ENCODE data around the gene AP1M2.

AP1M2 gene

GRCh38 chr19:10587022-10587838, at the start of gene AP1M2:
Gene AP1M2 (minus strand): TSS chr19:10587312. CDS start chr19:10587231, 81 bp downstream.
- DNase-seq: no peak

DNA sequence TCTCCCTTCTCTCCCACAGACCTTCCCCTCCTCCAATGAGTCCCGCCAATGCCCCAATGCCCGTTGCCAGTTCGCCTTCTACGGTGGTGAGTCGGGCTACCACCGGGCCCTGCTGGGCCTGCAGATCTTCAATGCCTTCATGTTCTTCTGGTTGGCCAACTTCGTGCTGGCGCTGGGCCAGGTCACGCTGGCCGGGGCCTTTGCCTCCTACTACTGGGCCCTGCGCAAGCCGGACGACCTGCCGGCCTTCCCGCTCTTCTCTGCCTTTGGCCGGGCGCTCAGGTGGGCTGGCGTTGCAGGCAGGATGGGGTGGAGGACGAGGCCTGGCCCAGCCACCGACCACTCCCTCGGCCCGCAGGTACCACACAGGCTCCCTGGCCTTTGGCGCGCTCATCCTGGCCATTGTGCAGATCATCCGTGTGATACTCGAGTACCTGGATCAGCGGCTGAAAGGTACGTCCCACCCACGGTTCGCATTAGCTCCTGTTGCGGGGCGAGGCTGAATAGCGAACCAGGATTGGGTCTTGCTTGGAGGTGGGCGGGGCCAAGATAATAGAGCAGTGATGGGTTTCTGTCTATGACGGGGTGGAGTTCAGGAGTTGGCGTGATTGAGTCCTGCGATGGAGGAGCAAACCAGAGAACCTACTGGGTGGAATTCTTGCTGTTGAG, 49.3 kb upstream of the AP1M2 start:
- no peak for DNase-seq

- no peak for DNase-seq
Observed at GRCh38 chr19:10634963-10635362, 47.9 kb upstream of the AP1M2 start.

GRCh38 chr19:10634430-10634829, 47.3 kb upstream of the AP1M2 start:
- no peak for DNase-seq

DNA sequence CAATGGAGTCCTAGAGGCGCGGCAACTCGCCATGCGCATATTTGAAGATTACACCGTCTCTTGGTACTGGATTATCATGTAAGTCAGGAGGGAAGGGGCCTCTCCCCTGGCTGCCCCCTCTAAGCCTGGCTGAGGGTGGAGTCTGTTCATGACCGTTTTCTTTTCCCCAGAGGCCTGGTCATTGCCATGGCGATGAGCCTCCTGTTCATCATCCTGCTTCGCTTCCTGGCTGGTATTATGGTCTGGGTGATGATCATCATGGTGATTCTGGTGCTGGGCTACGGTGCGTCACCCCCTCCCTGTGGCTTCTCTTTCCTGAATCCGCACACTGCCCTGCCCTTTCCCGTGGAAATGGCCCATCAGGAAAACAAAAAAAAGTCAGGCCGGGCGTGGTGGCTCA, 44.8 kb upstream of the AP1M2 start:
- no peak for DNase-seq

DNA sequence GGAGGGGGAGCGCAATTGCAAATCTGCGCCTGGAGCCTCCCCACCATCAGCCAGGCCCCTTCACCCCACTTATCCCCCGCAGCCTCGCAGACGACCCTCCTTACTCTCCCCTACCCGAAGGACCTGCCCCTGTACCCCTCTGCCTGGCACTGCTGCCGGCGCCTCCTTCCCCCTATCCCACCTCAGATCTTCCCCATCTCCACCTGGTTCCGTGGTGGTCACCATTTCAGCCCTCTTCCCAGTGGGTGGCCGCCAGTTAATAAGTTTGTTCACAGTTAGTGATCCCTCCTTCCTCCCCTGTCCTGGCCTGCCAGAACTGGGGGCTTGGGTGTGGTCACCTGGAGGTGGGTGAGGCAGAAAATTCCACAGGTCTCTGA, 38.6 kb upstream of the AP1M2 start:
- DNase-seq: no peak

DNA sequence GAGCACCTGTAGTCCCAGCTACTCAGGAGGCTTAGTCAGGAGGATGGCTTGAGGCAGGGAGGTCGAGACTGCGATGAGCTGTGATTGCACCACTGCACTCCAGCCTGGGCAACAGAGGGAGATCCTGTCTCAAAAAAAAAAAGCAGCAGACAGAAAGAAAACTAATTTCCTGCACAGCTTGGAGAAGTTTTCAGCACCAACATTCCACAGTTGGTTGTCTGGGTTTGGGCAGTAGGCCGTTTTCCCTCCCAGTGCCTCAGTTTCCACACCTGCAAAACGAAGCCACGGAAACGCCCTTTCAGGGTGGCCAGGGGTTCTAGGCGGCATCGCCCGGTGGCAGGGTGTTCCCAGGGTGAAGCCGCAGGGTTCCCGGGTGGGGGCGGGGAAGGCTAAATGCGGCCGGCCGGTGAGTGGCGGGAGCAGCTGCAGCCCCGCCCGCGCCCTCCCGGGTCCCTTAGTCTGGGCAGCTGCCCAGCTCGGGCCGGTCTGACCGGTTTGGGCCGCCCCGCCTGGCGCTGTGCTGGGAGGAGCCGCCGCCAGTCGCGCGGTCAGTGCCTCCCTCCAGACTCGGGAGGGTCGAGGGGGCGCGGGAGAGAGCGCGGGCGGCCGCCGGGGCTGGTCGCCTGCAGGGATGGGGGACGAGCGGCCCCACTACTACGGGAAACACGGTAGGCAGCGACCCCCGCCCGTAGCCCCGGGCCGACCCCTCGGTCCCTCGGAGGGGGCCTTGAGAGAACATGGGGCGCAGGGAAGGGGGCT, 38.1 kb upstream of the AP1M2 start, which contains the start of gene SLC44A2:
Gene SLC44A2 (plus strand): TSS at position 551 of the 759 bp plus-strand sequence. CDS start 81 bp downstream, at position 632.
- DNase-seq: peak; percentile 47

GRCh38 chr19:10624585-10624984, 37.5 kb upstream of the AP1M2 start:
- no peak for DNase-seq

GRCh38 chr19:10621966-10622365, 34.9 kb upstream of the AP1M2 start:
- no peak for DNase-seq

DNA sequence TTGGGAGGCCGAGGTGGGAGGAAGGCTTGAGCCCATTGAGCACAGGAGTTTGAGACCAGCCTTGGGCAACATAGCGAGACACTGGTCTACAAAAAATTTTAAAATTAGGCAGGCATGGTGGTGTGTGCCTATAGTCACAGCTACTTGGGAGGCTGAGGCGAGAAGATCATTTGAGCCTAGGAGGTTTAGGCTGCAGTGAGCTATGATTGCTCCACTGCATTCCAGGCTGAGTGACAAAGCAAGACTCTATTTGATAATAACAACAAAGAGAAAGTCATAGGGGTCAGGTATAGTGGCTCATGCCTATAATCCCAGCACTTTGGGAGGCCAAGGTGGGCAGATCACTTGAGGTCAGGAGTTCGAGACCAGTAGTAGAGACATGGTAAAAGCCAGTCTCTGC, 33.7 kb upstream of the AP1M2 start:
- DNase-seq: no peak

- DNase-seq: no peak
Observed at GRCh38 chr19:10618846-10619245, 31.7 kb upstream of the AP1M2 start.

- peak; percentile 86 for DNase-seq
Observed at GRCh38 chr19:10617409-10618121, 30.5 kb upstream of the AP1M2 start.

DNA sequence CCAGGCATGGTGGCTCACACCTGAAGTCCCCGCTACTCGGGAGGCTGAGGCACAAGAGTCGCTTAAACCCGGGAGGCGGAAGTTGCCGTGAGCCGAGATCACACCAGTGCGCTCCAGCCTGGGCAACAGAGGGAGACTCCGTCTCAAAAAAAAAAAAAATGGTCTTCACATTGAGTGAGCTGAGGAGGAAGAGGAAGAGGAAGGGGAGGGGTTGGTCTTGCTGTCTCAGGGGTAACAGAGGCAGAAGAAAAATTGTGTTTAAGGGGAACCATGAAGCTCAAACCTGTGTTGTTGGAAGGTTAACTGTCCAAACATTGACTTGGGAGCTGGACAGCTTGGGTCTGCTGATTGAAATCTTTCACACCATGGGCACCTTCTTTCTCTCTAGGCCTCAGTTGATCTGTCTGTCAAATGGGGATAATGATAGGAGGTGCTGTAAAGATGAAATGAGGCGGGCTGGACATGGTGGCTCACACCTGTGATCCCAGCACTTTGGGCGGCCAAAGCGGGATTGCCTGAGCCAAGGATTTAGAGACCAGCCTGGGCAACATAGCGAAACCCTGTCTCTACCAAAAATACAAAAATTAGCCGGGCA, 28.4 kb upstream of the AP1M2 start:
- DNase-seq: no peak

- no peak for DNase-seq
Observed at GRCh38 chr19:10612499-10613119, 25.5 kb upstream of the AP1M2 start.

DNA sequence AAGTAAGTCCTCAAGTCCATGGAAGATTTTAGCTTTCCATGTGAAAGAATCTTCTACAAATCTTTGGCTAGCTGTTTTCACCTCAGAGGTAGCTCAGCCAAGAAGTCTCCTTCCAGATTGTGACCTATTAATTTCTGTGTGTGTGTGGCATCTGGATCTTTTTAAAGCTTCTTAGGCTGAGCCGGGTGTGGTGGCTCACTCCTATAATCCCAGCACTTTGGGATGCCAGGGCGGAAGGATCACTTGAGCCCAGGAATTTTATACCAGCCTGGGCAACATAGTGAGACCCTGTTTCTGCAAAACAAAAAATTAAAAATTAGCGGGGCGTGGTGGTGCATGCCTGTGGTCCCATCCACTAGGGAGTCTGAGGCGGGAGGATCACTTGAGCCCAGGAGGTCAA, 24.8 kb upstream of the AP1M2 start:
- DNase-seq: no peak

- DNase-seq: no peak
Observed at GRCh38 chr19:10604460-10604980, 17.4 kb upstream of the AP1M2 start.

DNA sequence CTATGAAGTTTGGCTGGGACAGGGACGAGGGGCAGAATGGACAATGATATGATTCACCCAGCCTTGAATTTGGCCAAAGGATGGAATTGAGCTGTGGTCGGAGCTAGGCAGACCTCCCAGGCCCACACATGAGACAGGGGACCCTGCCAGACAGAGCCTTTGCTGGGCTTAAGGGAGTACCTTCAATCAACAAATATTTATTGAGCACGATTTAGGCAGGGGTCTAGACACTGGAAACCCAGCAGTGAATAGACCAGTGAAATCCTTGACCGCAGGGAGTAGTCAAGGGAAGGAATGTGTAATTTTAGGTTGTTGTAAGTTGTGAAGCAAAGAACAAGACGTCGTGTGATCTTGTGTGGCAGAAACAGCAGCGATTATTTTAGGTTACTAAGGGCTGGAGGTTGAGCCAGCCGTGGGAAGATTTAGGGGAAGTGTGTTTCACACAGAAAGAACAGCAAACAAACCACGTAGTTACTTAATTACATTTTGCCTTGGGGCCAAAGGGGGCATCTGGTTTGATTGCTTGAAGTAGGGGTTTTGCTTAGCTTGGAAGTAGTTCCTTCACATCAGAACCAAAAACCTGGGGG, 16.9 kb upstream of the AP1M2 start:
- DNase-seq: no peak

DNA sequence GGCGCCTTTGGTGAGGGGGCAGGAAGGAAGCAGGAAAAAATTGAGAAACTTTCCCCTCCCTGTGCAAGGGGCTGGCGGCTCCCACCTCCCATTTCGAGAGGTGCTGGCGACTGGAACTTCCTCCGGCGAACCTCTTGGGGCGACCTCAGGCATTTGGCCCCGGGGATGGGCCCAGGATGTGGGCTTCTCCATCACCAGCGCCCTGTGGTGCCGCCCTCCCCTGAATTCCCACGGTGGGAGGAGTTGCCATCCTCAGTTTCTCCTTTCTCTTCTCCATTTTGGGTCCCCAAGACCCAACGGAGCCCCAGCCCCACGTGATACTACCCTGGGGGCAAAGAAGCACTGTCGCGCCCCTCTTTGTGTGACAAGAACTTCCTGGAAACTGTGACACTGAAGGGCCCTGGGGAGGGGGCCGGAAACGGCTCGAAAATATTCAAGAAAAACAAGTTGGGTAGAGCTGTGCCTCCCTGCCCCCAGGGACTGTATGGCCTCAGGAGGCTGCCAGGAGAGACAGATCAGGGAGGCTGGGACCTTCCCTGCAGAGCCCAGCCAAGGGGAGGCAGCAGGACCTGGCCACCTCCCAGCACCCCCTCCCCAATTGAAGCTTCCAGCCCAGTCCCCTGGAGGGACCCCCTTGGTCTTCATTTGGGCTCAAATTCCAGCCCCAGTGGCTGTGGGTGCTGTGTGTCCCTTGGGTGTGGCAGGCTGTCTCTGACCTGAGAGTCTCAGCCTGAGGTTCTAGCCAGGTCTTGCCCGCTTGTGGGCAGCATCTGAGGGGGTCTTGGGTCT, 16.2 kb upstream of the AP1M2 start:
- peak; percentile 25 for DNase-seq

DNA sequence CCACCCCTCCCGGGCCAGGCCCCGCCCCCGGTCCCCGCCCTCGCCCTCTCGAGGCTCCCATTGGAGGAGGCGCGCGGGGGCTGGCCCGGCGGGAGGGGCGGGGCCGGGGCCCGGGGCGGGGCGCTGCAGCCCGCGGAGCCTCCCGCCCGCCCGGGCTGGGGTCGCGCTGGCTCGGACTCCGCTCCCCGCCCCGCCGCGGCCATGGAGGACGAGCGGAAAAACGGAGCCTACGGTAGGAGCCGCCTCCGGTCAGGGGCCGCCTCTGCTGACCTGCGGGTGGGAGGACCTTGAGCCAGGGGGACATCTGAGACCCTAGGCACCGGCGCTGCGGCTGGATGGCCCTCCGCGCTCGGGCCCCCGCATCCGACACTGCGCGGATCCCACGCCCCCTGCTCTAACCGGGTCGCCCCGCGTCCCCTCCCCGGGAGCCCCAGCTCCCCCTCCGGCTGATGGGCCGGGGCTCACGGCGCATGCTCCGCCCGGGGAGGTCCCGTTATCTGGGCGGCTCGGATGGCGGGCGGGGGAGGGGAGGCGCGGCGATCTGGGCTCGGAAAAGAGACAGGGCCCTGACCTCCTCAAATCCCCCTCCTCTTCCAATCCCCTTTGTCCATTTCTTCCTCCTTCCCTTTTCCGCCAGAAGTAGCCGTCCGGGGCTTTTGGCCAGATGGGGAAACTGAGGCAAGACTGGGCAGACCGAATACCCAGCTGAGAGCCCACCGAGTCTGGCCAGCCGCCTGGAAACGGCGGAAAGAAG, 15.4 kb upstream of the AP1M2 start:
- DNase-seq: peak; percentile 77

DNA sequence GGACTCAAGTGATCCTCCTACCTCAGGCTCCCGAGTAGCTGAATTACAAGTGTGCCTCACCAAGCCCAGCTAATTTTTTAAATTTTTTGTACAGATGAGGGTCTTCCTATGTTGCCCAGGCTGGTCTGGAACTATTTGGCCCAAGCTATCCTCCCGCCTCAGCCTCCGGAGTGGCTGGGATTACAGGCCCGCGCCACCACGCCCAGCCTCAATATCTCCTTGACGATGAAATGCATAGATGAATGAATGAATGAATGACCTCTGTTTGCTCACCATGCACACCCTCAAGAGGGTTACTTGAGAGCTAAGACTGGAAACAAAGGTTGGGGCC, 14.9 kb upstream of the AP1M2 start:
- no peak for DNase-seq

Measured in fibroblast of skin of right biceps (primary cell).